Fibroblast of villous mesenchyme (primary cell): ENCODE data around the gene NFIA. TPM values are rescaled to one million over a fixed set of nuclear protein-coding genes. Genes with fewer than 3 reads are reported as not detected.

Source experiments
- DNase-seq: peaks from one replicate; pipeline ENCODE4 v3.0.0-alpha.2; 2010; ENCODE audit warnings: low read depth
- H3K4me3 ChIP-seq: 2 replicates; pipeline ENCODE4 v1.5.1; 2011; ENCODE audit warnings: low read depth, mild to moderate bottlenecking, low read length
- total RNA-seq: library from RNA; depleted of rRNA; stranded (reverse); fragments of >200 nt; gene quantifications from 2 replicates; pipeline ENCODE4 v1.2.3, GENCODE V29; 2012
- TF ChIP-seq, protein P1 (sequence below): IDR thresholded peaks from 2 replicates; pipeline ENCODE4 v1.5.1; 2012; ENCODE audit warnings: low read depth, mild to moderate bottlenecking, low read length; ENCODE audit not compliant: insufficient read depth

Gene NFIA
- total RNA-seq, 1 donor: 10.4 TPM

DNA sequence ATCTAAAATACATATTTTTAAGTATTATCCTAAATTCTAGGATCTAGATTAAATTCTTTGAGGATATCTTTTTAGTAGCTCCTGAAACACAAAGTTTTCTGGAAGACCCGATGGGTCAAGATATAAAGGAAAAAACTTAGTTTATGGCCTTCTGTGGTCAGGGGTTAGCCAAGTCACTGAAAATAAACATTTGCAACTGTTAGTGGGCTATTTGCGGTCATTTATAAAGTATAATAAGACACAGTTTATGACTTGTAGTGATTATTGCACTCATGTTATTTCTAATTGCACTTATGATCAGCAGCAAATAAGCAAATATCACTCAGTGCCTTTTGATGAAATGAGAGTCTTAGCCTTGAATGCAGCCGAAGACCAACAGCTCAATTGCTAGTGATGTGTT lies 183.3 kb downstream of the NFIA start:
- TF ChIP-seq, protein P1, sequence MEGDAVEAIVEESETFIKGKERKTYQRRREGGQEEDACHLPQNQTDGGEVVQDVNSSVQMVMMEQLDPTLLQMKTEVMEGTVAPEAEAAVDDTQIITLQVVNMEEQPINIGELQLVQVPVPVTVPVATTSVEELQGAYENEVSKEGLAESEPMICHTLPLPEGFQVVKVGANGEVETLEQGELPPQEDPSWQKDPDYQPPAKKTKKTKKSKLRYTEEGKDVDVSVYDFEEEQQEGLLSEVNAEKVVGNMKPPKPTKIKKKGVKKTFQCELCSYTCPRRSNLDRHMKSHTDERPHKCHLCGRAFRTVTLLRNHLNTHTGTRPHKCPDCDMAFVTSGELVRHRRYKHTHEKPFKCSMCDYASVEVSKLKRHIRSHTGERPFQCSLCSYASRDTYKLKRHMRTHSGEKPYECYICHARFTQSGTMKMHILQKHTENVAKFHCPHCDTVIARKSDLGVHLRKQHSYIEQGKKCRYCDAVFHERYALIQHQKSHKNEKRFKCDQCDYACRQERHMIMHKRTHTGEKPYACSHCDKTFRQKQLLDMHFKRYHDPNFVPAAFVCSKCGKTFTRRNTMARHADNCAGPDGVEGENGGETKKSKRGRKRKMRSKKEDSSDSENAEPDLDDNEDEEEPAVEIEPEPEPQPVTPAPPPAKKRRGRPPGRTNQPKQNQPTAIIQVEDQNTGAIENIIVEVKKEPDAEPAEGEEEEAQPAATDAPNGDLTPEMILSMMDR: no peak
- DNase-seq: peak; percentile 37
- H3K4me3 ChIP-seq: no peak overlapping the region

DNA sequence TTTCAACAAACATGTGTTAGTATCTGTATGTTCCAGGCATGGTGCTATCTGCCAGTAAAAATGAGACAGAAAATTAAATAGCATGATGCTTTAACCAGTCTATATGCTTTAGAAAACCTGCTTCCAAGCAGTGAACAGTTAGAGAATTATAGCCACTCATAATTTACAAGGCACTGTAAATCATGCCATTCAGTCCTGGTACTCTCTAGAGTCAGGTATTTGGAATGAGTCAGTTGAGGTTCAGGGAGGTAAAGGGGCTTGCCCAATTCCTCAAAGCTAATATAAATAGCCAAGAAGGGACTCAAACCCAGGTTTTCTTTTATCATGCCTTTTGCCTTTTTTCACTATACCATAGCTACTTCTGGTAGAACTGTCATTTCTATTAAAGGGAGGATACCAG lies 184.4 kb downstream of the NFIA start:
- DNase-seq: no peak
- TF ChIP-seq, protein P1: no peak
- H3K4me3 ChIP-seq: no peak overlapping the region

DNA sequence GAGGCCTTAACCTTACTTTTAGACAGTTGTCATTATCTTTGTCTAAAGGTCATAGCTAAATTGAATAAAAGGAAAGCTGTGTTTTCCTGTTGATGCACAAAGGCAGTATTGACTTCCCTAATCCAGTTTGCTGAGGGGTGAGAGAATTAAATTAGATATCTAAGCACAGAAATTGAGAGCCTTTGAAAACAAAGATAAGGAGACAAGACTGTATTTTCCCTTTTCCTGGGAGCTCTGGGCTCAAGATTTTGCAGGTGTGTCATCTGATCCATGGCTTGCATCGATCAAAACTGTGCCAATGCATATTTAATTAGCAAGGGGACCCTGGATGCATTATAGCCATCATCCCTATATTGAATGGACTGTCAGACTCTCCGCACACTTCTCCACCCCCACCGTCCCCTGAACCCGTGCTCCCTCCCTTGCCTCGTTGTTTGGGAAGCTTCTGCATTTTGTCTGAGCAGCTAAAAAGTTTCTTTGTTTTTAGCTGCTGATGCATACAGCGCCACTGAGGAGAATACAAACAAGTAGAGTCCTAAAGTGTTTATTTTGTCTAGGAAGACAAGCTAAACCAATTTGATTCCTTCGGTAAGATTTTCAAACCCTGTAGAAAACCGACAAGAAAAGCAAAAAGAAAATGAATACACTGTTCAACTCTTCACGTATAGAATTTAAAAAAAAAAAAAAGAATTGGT lies 186.3 kb downstream of the NFIA start:
- DNase-seq: no peak
- TF ChIP-seq, protein P1: no peak
- no peak overlapping the region for H3K4me3 ChIP-seq

DNA sequence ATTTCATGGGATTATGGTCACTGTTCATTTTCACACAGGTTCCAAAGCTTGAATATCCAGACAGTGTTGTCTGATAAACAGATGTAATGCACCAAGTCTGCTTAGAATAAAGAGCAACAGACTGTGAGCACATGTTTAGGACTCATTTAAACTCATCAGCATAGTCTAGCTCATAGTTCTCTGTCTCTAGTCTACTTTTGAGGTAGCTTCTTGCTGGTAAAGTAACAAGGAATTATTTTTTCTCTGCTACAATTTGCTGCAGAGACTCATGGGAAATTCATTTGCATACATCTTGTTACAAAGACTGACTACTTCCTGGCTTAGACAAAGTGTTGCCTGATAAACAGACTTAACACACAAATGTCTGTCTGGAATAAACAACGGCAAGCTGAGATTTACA lies 187.2 kb downstream of the NFIA start:
- no peak for DNase-seq
- TF ChIP-seq, protein P1: no peak
- no peak overlapping the region for H3K4me3 ChIP-seq

DNA sequence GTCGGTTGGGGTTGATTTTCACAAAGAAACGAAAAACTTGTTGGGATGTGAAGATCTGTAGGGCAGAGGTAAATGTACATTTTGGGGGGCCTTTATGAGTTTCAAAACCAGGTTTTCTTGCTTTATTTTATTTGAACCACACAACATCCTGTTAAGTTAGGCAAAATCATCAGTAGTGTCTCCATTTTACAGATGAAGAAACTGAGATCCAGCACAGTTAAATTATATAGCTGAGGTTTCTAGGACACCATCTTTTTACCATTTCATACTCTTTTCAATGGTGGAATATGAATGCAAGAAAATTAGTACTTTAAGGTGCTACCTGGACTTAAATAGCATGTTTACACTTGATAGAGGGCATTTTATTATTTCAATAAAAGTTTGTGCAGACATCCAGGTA lies 187.7 kb downstream of the NFIA start:
- DNase-seq: no peak
- H3K4me3 ChIP-seq: no peak overlapping the region
- TF ChIP-seq, protein P1: no peak

DNA sequence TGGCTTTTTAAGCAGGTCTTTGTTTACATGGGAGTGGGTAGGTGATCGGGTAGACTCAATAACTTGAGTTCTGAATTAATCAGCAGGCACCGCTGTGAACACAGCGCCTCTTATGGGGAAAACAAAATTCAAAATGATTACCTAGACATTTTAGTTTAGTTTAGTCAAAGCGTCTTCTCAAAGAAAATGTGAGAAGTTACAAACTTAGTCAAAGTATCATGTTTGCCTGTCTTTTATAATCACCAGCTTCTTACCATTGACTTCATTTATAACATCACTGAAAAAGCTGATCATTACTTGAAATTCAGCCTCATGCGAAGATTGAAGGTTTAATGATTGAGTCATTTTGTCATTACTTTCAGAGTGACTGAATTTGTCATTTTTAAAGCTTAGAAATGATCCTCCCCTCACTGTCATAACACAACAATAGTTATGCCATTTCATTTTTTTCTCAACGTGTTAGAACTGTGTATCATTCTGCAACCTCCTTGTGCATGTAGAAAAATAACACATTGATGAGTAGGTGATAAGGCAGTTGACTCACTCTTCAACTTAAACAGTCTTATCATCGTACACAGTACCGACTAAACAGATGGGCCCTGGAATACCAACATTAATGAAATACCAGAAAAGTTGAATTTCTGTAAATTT lies 188.5 kb downstream of the NFIA start:
- TF ChIP-seq, protein P1: no peak
- DNase-seq: peak; percentile 76

More for the DNA sequence above, 188.5 kb downstream of the NFIA start:
- H3K4me3 ChIP-seq: no peak overlapping the region
